ENCODE results near the gene SLC34A3. TPM values are rescaled to one million over a fixed set of nuclear protein-coding genes. Genes with fewer than 3 reads are reported as not detected.
A peak's percentile ranks its signal among the peaks of the same experiment; 100 is the strongest.
"Not testable (repeated sequence)": the region's sequence is repeated elsewhere in the genome, so short reads cannot be mapped to it uniquely, and the experiment has no call there.

Gene SLC34A3
- total RNA-seq, 2 experiments from 2014 or later, result not detected

- peak within 1 kb of the TSS; percentile 82 for H3K4me3 Mint-ChIP-seq
- peaks cover 21% of the 10 kb centered on the region for H3K36me3 Mint-ChIP-seq
- CTCF ChIA-PET, result interaction anchor here (0.6 to 7.1 kb wide), 23 partner anchors 11 to 511 kb away, joined by 3 to 110 read pairs (median 5); partner anchors contain the start of genes ANAPC2, CYSRT1, DPP7 and MAN1B1
- H3K27ac Mint-ChIP-seq, result peak within 1 kb of the TSS; percentile 90
- ATAC-seq (peak; percentile 75), DNase-seq (peak; percentile 99)
- no peaks in the 10 kb centered on the region for H3K27me3 Mint-ChIP-seq
- peaks cover 31% of the 10 kb centered on the region for H3K4me1 Mint-ChIP-seq
- H3K9me3 Mint-ChIP-seq (ENCODE audit: low read depth), result no peaks in the 10 kb centered on the region
Observed at GRCh38 chr9:137240841-137241489, 10.3 kb downstream of the SLC34A3 start, which contains the start of gene TUBB4B. Gene TUBB4B (plus strand): TSS chr9:137241287. CDS start chr9:137241361, 74 bp downstream.

- ATAC-seq (peak; percentile 18), DNase-seq (peak; percentile 81)
- H3K27me3 Mint-ChIP-seq, result no peaks in the 10 kb centered on the region
- H3K36me3 Mint-ChIP-seq, result peaks cover 21% of the 10 kb centered on the region
- CTCF ChIA-PET, result interaction anchor here (0.9 to 6.1 kb wide), 11 partner anchors 13 to 441 kb away, joined by 3 to 110 read pairs (median 8); partner anchors contain the start of genes CYSRT1, NDOR1, NELFB and RNF208
- peaks cover 31% of the 10 kb centered on the region for H3K4me1 Mint-ChIP-seq
- no peaks in the 10 kb centered on the region for H3K9me3 Mint-ChIP-seq (ENCODE audit: low read depth)
- peak overlapping the region; percentile 56 for H3K27ac Mint-ChIP-seq
- peak overlapping the region; percentile 82 for H3K4me3 Mint-ChIP-seq
Observed at GRCh38 chr9:137241490-137242268, 11.0 kb downstream of the SLC34A3 start.

- Mint-ChIP-seq H3K9me3 (ENCODE audit: low read depth) (no peaks in the 10 kb centered on the region), H3K36me3 (peaks cover 21% of the 10 kb centered on the region), H3K27me3 (no peaks in the 10 kb centered on the region), H3K4me1 (peaks cover 31% of the 10 kb centered on the region), H3K4me3 (peak overlapping the region; percentile 82), H3K27ac (peak overlapping the region; percentile 66)
- DNase-seq (peak; percentile 58), ATAC-seq (no peak)
- CTCF ChIA-PET, result interaction anchor here (1.0 to 6.1 kb wide), 5 partner anchors 12 to 213 kb away, joined by 3 to 46 read pairs (median 3); partner anchors contain the start of genes NELFB and RNF224
Observed at GRCh38 chr9:137242269-137243203, 11.8 kb downstream of the SLC34A3 start.

GRCh38 chr9:137243266-137243625, 12.5 kb downstream of the SLC34A3 start:
- peak overlapping the region; percentile 30 for H3K4me3 Mint-ChIP-seq
- not testable (repeated sequence) for H3K27ac Mint-ChIP-seq; DNase-seq; ATAC-seq; H3K9me3 Mint-ChIP-seq (ENCODE audit: low read depth); H3K27me3 Mint-ChIP-seq
- H3K36me3 Mint-ChIP-seq, result peaks cover 21% of the 10 kb centered on the region
- CTCF ChIA-PET, result interaction anchor here (1.0 to 6.1 kb wide), 5 partner anchors 11 to 214 kb away, joined by 3 to 46 read pairs (median 3); partner anchors contain the start of genes NELFB and RNF224
- peaks cover 29% of the 10 kb centered on the region for H3K4me1 Mint-ChIP-seq

GRCh38 chr9:137243626-137244485, 13.2 kb downstream of the SLC34A3 start:
- CTCF ChIA-PET, result interaction anchor here (1.4 to 6.1 kb wide), 2 partner anchors 11 to 215 kb away, joined by 3 to 46 read pairs; partner anchors contain the start of gene NELFB
- Mint-ChIP-seq H3K4me1 (peaks cover 23% of the 10 kb centered on the region), H3K36me3 (peaks cover 21% of the 10 kb centered on the region), H3K27me3 (no peaks in the 10 kb centered on the region), H3K9me3 (ENCODE audit: low read depth) (no peaks in the 10 kb centered on the region), H3K27ac (no peak overlapping the region), H3K4me3 (peak overlapping the region; percentile 30)
- ATAC-seq (no peak), DNase-seq (peak; percentile 53)

- H3K36me3 Mint-ChIP-seq, result peaks cover 21% of the 10 kb centered on the region
- no peaks in the 10 kb centered on the region for H3K27me3 Mint-ChIP-seq
- H3K9me3 Mint-ChIP-seq (ENCODE audit: low read depth), result no peaks in the 10 kb centered on the region
- DNase-seq, result no peak
- H3K27ac Mint-ChIP-seq, result no peak overlapping the region
- no peak overlapping the region for H3K4me3 Mint-ChIP-seq
- peaks cover 19% of the 10 kb centered on the region for H3K4me1 Mint-ChIP-seq
- CTCF ChIA-PET, result interaction anchor here (1.5 to 6.1 kb wide), 3 partner anchors 8 to 10 kb away, joined by 3 to 46 read pairs (median 23); partner anchors contain the start of gene NELFB
- no peak for ATAC-seq
Observed at GRCh38 chr9:137244486-137245449, 14.1 kb downstream of the SLC34A3 start.

GRCh38 chr9:137245450-137246421, 15.0 kb downstream of the SLC34A3 start:
- no peaks in the 10 kb centered on the region for H3K9me3 Mint-ChIP-seq (ENCODE audit: low read depth)
- H3K27ac Mint-ChIP-seq, result no peak overlapping the region
- no peaks in the 10 kb centered on the region for H3K27me3 Mint-ChIP-seq
- ATAC-seq (no peak), DNase-seq (no peak)
- CTCF ChIA-PET, result interaction anchor here (1.5 to 5.2 kb wide), 2 partner anchors 9 kb away, joined by 3 to 23 read pairs; no protein-coding TSS in a partner anchor
- no peak overlapping the region for H3K4me3 Mint-ChIP-seq
- peaks cover 19% of the 10 kb centered on the region for H3K4me1 Mint-ChIP-seq
- peaks cover 21% of the 10 kb centered on the region for H3K36me3 Mint-ChIP-seq

- CTCF ChIA-PET, result interaction anchor here (5.2 kb wide), 1 partner anchor 11 kb away, joined by 23 read pairs; no protein-coding TSS in a partner anchor
- Mint-ChIP-seq H3K4me3 (no peak overlapping the region), H3K27me3 (no peaks in the 10 kb centered on the region), H3K27ac (no peak overlapping the region), H3K4me1 (peaks cover 17% of the 10 kb centered on the region), H3K9me3 (ENCODE audit: low read depth) (no peaks in the 10 kb centered on the region), H3K36me3 (peaks cover 12% of the 10 kb centered on the region)
- no peak for DNase-seq
- ATAC-seq, result no peak
Observed at GRCh38 chr9:137247135-137247915, 16.6 kb downstream of the SLC34A3 start.

- CTCF ChIA-PET, result interaction anchor here (5.2 kb wide), 1 partner anchor 11 kb away, joined by 23 read pairs; no protein-coding TSS in a partner anchor
- Mint-ChIP-seq H3K27me3 (no peaks in the 10 kb centered on the region), H3K36me3 (peaks cover 7% of the 10 kb centered on the region), H3K4me3 (no peak overlapping the region), H3K9me3 (ENCODE audit: low read depth) (no peaks in the 10 kb centered on the region), H3K4me1 (peaks cover 12% of the 10 kb centered on the region), H3K27ac (no peak overlapping the region)
- ATAC-seq, result no peak
- no peak for DNase-seq
Observed at GRCh38 chr9:137247916-137248175, 17.1 kb downstream of the SLC34A3 start.
